Measurements from ENCODE around the gene PARVB. TPM values are rescaled to one million over a fixed set of nuclear protein-coding genes. Genes with fewer than 3 reads are reported as not detected.
A peak's percentile ranks its signal among the peaks of the same experiment; 100 is the strongest.

The PARVB gene
- total and polyA plus RNA-seq, 8 donors = 3.8 to 27.3 (median 10.4) TPM

- ATAC-seq (peak; percentile 60 to 88 (median 82)), DNase-seq (peak in 4 of 6 donors; percentile 42 to 61 (median 52)), FAIRE-seq (no peak)
- Histone ChIP-seq H3K27me3 (no peaks in the 10 kb centered on the region), H3K9me3 (no peaks in the 10 kb centered on the region), H3K4me1 (no peaks in the 10 kb centered on the region), H3K27ac (no peak overlapping the region), H3K36me3 (no peaks in the 10 kb centered on the region), H3K4me3 (no peak overlapping the region)
- TF ChIP-seq CTCF (IDR thresholded peaks at IDR 0.05) = peak in 1 of 4 donors; percentile 14
- intact Hi-C loops (cut with DNase I) = no loop called here
- 46 to 57% methylated on average over 11 of the region's 11 CpGs for WGBS, 2 donors
Observed at GRCh38 chr22:44085743-44086270, 61.7 kb downstream of the PARVB start.

- no peaks in the 10 kb centered on the region for H3K36me3 ChIP-seq
- no peak overlapping the region for H3K4me3 ChIP-seq
- no peaks in the 10 kb centered on the region for H3K9me3 ChIP-seq
- H3K4me1 ChIP-seq = no peaks in the 10 kb centered on the region
- H3K27ac ChIP-seq = no peak overlapping the region
- DNase-seq (no peak), FAIRE-seq (no peak), ATAC-seq (peak in 1 of 4 donors; percentile 19)
- 54 to 63% methylated on average over 17 of the region's 17 CpGs for WGBS, 2 donors
- intact Hi-C loops (cut with DNase I) = no loop called here
- H3K27me3 ChIP-seq = no peaks in the 10 kb centered on the region
- TF ChIP-seq CTCF (IDR thresholded peaks at IDR 0.05) = no peak
Observed at GRCh38 chr22:44086271-44087088, 62.4 kb downstream of the PARVB start.

GRCh38 chr22:44087089-44087430, 63.0 kb downstream of the PARVB start:
- Histone ChIP-seq H3K27ac (no peak overlapping the region), H3K4me1 (no peaks in the 10 kb centered on the region), H3K9me3 (no peaks in the 10 kb centered on the region), H3K36me3 (no peaks in the 10 kb centered on the region), H3K27me3 (no peaks in the 10 kb centered on the region), H3K4me3 (no peak overlapping the region)
- WGBS, 2 donors = 87 to 88% methylated on average over 4 of the region's 4 CpGs
- intact Hi-C loops (cut with DNase I) = no loop called here
- ATAC-seq (no peak), FAIRE-seq (no peak), DNase-seq (no peak)
- no peak for TF ChIP-seq CTCF (IDR thresholded peaks at IDR 0.05)

- Histone ChIP-seq H3K4me1 (no peaks in the 10 kb centered on the region), H3K36me3 (no peaks in the 10 kb centered on the region), H3K9me3 (no peaks in the 10 kb centered on the region), H3K27ac (no peak overlapping the region), H3K27me3 (no peaks in the 10 kb centered on the region), H3K4me3 (no peak overlapping the region)
- DNase-seq = peak in 1 of 6 donors; percentile 22
- 67 to 69% methylated on average over 17 of the region's 17 CpGs for WGBS, 2 donors
- peak in 1 of 4 donors; percentile 31 for ATAC-seq
- FAIRE-seq = no peak
- TF ChIP-seq CTCF (IDR thresholded peaks at IDR 0.05) = no peak
- intact Hi-C loops (cut with DNase I) = no loop called here
Observed at GRCh38 chr22:44088976-44089570, 65.0 kb downstream of the PARVB start.
